Renal cortical epithelial cell (primary cell): Measurements from ENCODE around the gene CASD1. TPM values are rescaled to one million over a fixed set of nuclear protein-coding genes. Genes with fewer than 3 reads are reported as not detected.

Experiments
- DNase-seq: peaks from one replicate; pipeline ENCODE4 v3.0.0-alpha.2; 2011; ENCODE audit warnings: low read depth
- total RNA-seq: library from RNA; depleted of rRNA; stranded (reverse); fragments of >200 nt; gene quantifications from 2 replicates; pipeline ENCODE4 v1.2.3, GENCODE V29; 2014

CASD1 gene
- total RNA-seq, 1 donor from 2014 or later, result 33.7 TPM

DNA sequence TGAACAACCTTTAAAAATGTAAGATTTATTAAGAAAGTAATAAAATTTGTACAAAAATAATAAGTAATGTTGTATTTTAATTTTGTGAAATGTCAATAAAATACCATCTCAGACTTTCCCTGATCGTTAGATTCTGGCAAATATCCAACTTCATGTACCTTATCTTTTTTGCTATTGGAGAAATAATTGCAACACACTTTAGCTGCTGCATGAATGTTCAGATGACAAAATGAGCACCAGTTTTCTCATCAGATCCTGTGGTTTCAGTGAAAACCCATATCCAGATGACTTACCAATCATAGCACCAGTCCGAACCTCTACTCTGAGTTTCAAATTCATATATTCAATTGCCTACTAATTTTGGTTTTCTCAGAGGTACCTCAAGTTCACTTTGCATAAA, 69.9 kb downstream of the CASD1 start:
- no peak for DNase-seq

DNA sequence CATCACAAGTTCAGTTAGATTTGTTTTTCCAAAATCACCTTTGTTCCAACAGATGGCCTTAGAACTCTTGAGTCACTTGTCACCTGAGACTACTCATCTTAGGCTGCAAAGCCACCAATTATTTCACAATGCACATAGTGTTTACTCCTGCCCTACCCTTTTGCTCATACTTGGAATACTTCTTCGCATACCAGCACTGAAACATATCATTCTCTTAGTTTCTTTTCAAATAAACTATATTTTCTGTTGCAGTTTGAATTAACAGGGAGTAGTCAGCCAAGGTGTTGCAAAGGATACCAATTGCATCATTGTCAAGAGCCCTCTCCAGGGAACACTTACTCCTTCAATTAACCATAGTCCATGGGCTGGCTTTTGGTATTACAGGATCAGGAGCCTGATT, 71.0 kb downstream of the CASD1 start:
- DNase-seq, result peak; percentile 86

DNA sequence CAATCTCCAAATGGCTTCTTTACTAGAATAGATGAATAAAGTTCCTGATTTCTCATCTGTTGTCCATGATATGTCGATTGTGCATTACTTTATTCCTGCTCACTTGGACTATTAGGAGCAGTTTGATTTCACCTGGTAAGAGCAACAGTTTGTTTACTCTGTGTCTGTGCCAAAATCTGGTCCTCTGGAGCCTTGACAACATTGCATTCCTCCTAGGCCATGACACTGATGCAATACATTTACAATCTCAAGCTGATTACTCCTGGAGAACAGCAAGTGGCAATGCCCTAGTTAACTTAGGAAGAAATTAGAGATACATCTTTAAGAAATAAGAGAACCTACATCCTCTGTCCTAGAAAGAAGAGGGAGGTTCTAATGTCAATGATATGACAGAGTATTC, 74.5 kb downstream of the CASD1 start:
- DNase-seq, result peak; percentile 73

DNA sequence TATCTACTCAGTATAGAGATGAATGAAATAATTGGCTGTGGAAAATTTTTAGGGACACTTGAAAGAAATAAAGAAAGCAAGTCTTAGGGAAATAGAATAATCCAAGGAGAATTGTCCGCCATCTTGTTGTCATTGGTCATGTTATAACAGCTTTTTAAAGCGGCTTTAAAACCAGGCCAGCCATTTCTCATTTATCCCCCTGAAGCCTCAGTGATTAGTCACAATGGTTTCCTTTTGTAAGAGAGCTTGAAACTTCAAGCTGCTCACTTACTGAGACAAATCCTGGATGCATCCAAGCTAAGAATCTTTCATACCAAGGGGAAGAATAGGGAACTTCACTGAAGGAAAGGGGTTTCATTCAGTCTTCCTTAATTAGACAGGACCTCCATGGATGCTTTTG, 78.5 kb downstream of the CASD1 start:
- no peak for DNase-seq

DNA sequence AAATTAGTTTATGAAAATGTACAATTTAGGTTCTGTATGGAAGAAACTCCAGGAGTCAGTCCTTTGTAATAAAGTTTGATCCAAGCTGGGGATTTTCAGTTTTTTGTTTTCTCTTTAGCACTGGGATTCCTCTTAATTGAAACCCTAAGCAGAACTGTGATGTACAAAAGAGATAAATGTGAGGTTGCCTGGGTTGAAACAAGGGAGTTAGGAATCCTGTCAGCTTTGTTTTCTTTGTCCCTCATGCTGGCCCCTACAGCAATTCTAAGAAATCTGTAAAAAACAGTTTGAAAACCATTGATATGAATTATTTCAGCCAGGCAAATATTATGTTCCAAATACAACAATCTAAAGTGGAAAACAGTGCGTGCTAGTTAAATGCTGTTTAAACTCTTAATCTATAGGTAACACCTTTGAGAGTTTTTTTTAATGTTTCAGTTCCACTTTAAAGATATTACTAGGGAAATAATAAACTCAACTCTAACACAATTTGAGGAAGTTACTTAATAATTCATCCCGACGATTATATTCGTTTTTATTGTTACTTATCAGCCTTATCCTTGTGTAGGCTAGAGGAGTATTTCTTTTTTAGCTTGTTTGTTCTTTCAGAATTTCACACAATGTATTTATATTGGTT, 81.0 kb downstream of the CASD1 start:
- no peak for DNase-seq

DNA sequence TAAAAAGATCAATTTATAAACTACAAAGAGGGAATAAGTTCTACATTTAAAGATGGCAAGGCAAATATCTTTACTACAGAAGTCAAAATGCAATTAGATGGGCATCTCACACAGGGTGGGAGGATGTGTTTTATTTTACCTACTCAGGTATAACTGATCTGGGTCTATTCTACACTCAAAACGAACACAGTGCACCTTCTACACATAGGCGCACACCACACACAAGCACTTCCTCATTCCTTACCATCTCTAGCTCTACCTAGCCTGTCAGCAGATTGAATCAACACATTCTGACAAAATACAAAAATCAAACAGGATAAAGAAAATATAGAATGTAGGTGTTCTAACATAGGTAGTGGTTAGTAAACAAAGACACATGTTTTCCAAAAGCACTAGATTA, 81.6 kb downstream of the CASD1 start:
- no peak for DNase-seq

DNA sequence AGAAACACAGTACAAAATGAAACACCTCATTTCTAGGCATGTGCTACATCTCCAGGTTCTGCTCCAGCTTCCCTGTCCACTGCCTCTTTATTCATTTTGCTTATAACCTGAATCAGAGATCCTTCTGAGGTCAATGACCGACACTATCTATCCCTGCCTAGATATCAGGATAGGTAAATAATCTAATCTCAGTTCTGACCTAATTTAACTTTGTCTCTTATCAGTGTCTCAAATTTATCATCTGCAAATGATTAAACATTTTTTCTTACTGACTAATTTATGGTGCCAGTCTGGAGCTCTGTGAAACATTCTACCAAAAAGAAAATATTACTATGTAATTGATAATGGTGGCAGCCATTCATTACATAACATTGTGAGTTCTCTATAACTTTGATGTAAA, 85.3 kb downstream of the CASD1 start:
- DNase-seq, result no peak

DNA sequence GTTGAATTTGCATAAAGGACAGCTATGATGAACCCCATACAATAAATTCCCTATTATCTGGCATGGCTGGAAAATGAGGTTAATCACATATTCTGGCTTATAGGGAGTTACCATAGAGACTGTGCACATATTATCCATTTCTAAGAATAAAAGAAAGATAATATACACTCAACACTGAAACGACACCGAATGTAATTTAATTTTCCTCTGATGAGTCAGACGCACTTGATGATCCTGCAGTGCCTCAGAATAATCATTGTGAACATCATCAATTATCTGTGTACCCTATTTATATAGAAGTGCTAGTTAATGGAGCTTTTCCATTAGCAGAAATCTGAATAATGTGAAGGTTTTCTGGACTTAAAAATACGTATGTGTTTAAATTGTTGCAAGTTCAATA, 86.1 kb downstream of the CASD1 start:
- no peak for DNase-seq

DNA sequence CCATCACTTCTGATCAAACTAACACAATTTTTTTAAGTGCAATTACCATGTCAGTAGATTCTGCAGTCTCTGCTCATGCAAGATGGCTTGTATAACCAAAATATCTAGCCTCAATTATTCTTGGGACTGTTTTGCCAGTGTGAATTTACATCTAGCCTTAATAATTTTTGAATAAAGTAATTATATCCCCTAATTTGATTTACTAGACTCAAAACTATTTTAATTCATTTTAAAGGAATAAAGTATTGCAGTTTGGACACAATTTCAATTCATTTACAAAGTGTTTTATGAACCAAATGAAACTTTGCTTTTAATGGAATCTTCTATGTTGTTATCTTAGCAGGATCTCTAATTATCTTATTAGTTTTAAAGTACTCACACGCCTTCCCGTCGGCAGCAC, 90.7 kb downstream of the CASD1 start:
- DNase-seq, result no peak

DNA sequence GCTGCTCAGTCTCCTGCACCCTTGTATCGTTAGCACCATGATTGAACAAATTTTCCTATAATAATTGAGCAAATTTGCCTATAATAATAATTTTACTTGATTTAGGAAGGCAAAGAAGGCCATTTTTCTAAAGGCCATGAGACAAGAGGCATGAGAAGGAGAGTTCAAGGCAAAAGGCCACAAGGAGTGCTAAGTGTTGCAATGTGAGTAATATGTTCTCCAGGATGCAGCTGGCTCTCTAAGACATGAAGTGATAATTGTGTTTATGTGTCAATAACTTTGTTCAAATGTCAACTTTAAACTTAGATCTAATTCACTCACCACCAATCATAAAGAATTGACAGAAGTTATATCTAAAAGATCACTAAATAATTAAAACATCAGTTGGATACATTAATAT, 92.6 kb downstream of the CASD1 start:
- no peak for DNase-seq

DNA sequence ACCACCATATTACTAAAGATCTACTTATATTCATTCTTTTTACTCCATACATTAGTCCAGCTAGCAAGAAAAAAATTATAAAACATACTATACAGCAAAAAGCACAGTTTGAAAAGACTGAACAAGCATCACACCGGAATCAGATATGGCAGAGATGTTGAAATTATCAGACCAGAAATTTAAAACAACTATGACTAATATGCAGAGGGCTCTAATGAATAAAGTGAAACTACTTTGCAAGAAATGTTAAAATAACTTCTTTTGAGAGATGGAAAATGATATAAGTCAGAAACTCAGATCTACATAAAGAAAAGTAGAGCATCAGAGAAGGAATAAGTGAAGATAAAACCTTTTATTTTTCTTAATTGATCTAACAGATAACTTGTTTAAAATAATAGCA, 95.4 kb downstream of the CASD1 start:
- DNase-seq, result no peak

Other genes with a start within 250 kb of the CASD1 start
- gene COL1A2, start 114.9 kb upstream of the CASD1 start, total RNA-seq, result 7.3 and 237 TPM in 2 replicates
- 66.0 and 129 TPM in 2 replicates for gene SGCE, start 146.3 kb downstream of the CASD1 start, total RNA-seq